ENCODE measurements around the gene ARVCF.

GRCh38 chr22:20014526-20015186, 2.0 kb downstream of the ARVCF start:
- TF ChIP-seq POLR2A (IDR thresholded peaks at IDR 0.05; ENCODE audit: low read depth, low read length), result no peak
- no peak for TF ChIP-seq SPI1 (IDR thresholded peaks at IDR 0.05; ENCODE audit: low read depth, low read length)
- TF ChIP-seq TAF1 (IDR thresholded peaks at IDR 0.05; ENCODE audit: low read depth, low read length), result no peak
- no peak for TF ChIP-seq PAX5 (IDR thresholded peaks at IDR 0.05; ENCODE audit: insufficient read depth, low read length, severe bottlenecking)
